ENCODE measurements around the gene ARMC2.

The ARMC2 gene

DNA sequence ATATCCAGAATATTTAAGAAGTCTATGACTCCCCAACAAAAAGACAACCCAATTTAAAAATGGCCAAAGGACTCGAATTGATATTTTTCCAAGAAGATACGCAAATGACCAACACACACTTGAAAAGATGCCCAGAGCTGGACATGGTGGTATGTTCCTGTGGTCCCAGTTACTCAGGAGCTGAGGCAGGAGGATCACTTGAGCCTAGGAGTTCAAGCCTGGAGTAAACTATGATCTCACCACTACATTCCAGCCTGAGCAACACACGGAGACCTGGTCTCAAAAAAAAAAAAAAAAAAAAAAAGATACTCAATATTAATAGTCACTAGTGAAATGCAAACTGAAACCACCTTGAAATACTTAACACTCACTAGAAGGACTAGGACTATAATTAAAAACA, 12.2 kb upstream of the ARMC2 start:
- no peaks in the 10 kb centered on the region for H3K79me2 ChIP-seq (ENCODE audit: control insufficient read depth, low read length)
- peaks cover 8% of the 10 kb centered on the region for H3K4me1 ChIP-seq (ENCODE audit: control insufficient read depth, low read length)
- TF ChIP-seq, protein P1, sequence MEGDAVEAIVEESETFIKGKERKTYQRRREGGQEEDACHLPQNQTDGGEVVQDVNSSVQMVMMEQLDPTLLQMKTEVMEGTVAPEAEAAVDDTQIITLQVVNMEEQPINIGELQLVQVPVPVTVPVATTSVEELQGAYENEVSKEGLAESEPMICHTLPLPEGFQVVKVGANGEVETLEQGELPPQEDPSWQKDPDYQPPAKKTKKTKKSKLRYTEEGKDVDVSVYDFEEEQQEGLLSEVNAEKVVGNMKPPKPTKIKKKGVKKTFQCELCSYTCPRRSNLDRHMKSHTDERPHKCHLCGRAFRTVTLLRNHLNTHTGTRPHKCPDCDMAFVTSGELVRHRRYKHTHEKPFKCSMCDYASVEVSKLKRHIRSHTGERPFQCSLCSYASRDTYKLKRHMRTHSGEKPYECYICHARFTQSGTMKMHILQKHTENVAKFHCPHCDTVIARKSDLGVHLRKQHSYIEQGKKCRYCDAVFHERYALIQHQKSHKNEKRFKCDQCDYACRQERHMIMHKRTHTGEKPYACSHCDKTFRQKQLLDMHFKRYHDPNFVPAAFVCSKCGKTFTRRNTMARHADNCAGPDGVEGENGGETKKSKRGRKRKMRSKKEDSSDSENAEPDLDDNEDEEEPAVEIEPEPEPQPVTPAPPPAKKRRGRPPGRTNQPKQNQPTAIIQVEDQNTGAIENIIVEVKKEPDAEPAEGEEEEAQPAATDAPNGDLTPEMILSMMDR (IDR thresholded peaks at IDR 0.05; ENCODE audit: low read depth, low read length, poor library complexity, severe bottlenecking), result no peak
- TF ChIP-seq EZH2phosphoT487 (IDR thresholded peaks at IDR 0.05; ENCODE audit: borderline replicate concordance, low read length), result no peak
- H3F3A ChIP-seq (ENCODE audit: control insufficient read depth, insufficient read depth), result no peaks in the 10 kb centered on the region
- H3K27me3 ChIP-seq (ENCODE audit: control insufficient read depth, low read length), result peaks cover 10% of the 10 kb centered on the region; the same call in 1 of the 2 replicates
- H4K20me1 ChIP-seq (ENCODE audit: control insufficient read depth, insufficient read depth, low read depth, low read length), result no peaks in the 10 kb centered on the region
- H3K36me3 ChIP-seq (ENCODE audit: control insufficient read depth, low read length), result no peaks in the 10 kb centered on the region
- H3K4me3 ChIP-seq (ENCODE audit: low read length), result no peak overlapping the region
- H3K4me2 ChIP-seq (ENCODE audit: low read length), result no peak overlapping the region
- H3K27ac ChIP-seq (ENCODE audit: low read depth, low read length), result no peak overlapping the region
- H3K9me2 ChIP-seq (replicated peaks; ENCODE audit: control insufficient read depth, low read length), result no peaks in the 10 kb centered on the region
- no peaks in the 10 kb centered on the region for H3K9me3 ChIP-seq (ENCODE audit: control insufficient read depth, insufficient read depth, low read length)

DNA sequence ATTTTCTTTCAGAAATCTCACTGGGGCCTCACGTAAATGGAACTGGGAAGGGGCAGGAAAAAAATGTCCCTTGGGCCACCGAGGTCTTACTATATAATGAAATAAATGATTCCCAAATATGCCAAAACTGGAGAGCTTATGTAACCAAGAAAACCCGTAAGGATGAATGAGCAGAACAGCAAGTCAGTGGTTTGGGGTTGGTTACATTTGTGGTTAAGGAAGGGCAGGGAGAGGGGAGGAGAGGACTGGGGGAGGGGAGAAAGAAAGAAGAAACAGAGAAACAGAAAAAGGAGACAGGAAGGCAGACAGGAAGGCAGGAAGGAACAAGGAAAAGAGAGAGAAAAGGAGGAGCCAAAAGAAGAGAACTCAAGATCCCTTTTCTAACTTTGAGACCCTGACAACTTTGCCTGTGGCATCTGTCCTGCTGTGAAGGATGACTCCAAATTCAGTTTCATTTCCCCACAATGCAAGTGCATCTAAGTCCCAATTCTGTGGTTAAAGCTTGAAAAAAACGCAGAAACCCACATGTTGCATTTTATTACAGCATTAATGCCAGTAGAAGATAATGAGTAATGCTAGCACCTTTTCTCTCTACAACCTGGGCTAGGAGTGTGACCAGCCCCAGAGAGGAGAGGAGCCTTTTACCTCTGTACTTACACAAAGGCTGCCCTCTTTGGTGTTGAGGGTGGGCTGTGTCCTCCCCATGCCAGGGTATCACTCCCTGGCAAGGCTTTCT, 10.8 kb upstream of the ARMC2 start:
- H3K27me3 ChIP-seq (ENCODE audit: control insufficient read depth, low read length), result peaks cover 17% of the 10 kb centered on the region
- H3K4me1 ChIP-seq (ENCODE audit: control insufficient read depth, low read length), result peaks cover 8% of the 10 kb centered on the region
- no peak overlapping the region for H3K4me2 ChIP-seq (ENCODE audit: low read length)
- TF ChIP-seq, protein P1 (IDR thresholded peaks at IDR 0.05; ENCODE audit: low read depth, low read length, poor library complexity, severe bottlenecking), result no peak
- no peak for TF ChIP-seq EZH2phosphoT487 (IDR thresholded peaks at IDR 0.05; ENCODE audit: borderline replicate concordance, low read length)
- H3F3A ChIP-seq (ENCODE audit: control insufficient read depth, insufficient read depth), result no peaks in the 10 kb centered on the region
- no peaks in the 10 kb centered on the region for H4K20me1 ChIP-seq (ENCODE audit: control insufficient read depth, insufficient read depth, low read depth, low read length)
- no peaks in the 10 kb centered on the region for H3K79me2 ChIP-seq (ENCODE audit: control insufficient read depth, low read length)
- no peak overlapping the region for H3K4me3 ChIP-seq (ENCODE audit: low read length)
- H3K36me3 ChIP-seq (ENCODE audit: control insufficient read depth, low read length), result no peaks in the 10 kb centered on the region
- H3K27ac ChIP-seq (ENCODE audit: low read depth, low read length), result no peak overlapping the region
- no peaks in the 10 kb centered on the region for H3K9me2 ChIP-seq (replicated peaks; ENCODE audit: control insufficient read depth, low read length)
- H3K9me3 ChIP-seq (ENCODE audit: control insufficient read depth, insufficient read depth, low read length), result no peaks in the 10 kb centered on the region

DNA sequence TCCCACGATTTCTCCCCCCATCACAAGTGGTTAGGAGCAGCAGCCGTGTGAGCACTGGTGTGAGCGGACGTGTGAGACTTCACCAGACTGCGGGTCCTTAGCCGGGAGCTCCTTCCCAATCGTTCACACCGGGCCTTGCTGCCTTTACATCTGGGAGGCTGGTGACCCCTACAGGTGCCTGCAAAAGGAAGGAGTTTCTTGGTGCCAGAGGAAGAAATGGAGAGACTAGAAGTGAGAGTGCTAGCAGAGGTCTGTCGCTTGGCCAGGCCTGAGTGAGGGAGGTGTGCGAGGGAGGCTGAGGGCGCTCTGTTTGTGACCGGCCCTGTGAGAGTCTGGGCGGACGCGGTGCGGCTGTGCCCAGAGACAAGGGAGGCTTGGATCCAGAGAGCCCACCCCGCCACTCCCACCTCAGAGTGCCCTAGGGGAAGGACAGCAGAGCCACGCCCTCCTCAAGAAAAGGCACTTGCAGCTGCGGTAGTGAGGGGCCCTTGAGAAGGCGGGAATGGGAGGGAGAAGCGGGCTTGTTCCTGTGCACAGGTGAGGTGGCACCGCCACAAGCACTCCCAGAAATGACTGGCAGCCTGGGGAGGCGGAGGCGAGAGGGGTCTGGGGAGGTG, 10.0 kb upstream of the ARMC2 start:
- H3K27ac ChIP-seq (ENCODE audit: low read depth, low read length), result no peak overlapping the region
- no peaks in the 10 kb centered on the region for H3K79me2 ChIP-seq (ENCODE audit: control insufficient read depth, low read length)
- no peak overlapping the region for H3K4me3 ChIP-seq (ENCODE audit: low read length)
- H3F3A ChIP-seq (ENCODE audit: control insufficient read depth, insufficient read depth), result no peaks in the 10 kb centered on the region
- H3K4me2 ChIP-seq (ENCODE audit: low read length), result no peak overlapping the region
- peaks cover 8% of the 10 kb centered on the region for H3K4me1 ChIP-seq (ENCODE audit: control insufficient read depth, low read length)
- H3K27me3 ChIP-seq (ENCODE audit: control insufficient read depth, low read length), result peaks cover 17% of the 10 kb centered on the region
- H3K36me3 ChIP-seq (ENCODE audit: control insufficient read depth, low read length), result no peaks in the 10 kb centered on the region
- no peaks in the 10 kb centered on the region for H4K20me1 ChIP-seq (ENCODE audit: control insufficient read depth, insufficient read depth, low read depth, low read length)
- no peaks in the 10 kb centered on the region for H3K9me2 ChIP-seq (replicated peaks; ENCODE audit: control insufficient read depth, low read length)
- no peak for TF ChIP-seq EZH2phosphoT487 (IDR thresholded peaks at IDR 0.05; ENCODE audit: borderline replicate concordance, low read length)
- TF ChIP-seq, protein P1 (IDR thresholded peaks at IDR 0.05; ENCODE audit: low read depth, low read length, poor library complexity, severe bottlenecking), result no peak
- no peaks in the 10 kb centered on the region for H3K9me3 ChIP-seq (ENCODE audit: control insufficient read depth, insufficient read depth, low read length)

All from DOHH2 (cell line).